GM12874 (cell line): ENCODE results near the gene RGS11.

Experiments used
- TF ChIP-seq, protein P1 (sequence below): IDR thresholded peaks from 2 replicates; pipeline ENCODE4 v1.5.1; 2011; ENCODE audit warnings: low read depth, mild to moderate bottlenecking, control low read depth, low read length, moderate library complexity; ENCODE audit not compliant: insufficient read depth

RGS11 gene

DNA sequence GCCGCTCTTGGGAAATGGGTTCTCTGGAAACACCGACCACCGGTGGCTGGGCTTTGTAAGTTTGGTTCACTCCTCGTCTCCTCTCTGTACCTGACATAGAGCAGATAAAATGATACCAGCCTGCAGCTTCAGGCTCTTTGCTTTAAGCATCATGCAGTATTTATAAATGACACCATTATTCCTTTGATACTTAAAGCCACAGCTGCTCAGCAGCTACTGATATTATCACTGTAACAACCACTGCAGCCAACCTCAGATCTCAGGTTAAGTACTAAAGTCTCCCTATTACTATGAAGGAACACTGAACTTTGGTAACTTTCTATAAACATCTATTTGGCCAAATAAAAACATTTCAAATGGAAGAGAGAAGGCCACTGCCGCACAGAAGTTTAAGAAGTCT, 41.8 kb upstream of the RGS11 start:
- TF ChIP-seq, protein P1, sequence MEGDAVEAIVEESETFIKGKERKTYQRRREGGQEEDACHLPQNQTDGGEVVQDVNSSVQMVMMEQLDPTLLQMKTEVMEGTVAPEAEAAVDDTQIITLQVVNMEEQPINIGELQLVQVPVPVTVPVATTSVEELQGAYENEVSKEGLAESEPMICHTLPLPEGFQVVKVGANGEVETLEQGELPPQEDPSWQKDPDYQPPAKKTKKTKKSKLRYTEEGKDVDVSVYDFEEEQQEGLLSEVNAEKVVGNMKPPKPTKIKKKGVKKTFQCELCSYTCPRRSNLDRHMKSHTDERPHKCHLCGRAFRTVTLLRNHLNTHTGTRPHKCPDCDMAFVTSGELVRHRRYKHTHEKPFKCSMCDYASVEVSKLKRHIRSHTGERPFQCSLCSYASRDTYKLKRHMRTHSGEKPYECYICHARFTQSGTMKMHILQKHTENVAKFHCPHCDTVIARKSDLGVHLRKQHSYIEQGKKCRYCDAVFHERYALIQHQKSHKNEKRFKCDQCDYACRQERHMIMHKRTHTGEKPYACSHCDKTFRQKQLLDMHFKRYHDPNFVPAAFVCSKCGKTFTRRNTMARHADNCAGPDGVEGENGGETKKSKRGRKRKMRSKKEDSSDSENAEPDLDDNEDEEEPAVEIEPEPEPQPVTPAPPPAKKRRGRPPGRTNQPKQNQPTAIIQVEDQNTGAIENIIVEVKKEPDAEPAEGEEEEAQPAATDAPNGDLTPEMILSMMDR = no peak

DNA sequence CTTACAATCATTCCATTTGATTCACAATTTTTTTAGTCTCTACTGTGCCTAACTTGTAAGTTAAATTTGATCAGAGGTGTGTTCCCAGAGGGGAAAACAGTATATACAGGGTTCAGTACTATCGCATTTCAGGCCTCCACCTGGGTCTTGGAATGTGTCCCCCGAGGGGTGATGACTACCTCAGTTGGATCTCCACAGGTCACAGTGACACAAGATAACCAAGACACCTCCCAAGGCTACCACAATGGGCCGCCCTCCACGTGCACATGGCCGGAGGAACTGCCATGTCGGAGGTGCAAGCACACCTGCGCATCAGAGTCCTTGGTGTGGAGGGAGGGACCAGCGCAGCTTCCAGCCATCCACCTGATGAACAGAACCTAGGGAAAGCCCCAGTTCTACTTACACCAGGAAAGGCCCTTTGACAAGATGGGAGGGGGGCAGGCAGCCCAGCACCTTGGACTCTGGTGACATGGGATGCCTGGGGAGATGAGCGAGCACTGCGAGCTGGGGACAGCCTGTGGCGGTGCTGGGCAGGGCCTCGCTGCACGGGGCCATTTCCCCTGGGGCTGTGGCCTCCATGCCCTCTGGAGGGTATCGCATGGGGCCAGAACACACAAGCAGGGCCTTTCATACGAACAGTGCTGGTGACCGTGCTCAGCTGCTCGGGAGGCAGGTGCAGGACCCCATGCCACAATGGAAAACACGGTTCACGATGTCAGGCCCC, 41.2 kb upstream of the RGS11 start:
- TF ChIP-seq, protein P1 = no peak

DNA sequence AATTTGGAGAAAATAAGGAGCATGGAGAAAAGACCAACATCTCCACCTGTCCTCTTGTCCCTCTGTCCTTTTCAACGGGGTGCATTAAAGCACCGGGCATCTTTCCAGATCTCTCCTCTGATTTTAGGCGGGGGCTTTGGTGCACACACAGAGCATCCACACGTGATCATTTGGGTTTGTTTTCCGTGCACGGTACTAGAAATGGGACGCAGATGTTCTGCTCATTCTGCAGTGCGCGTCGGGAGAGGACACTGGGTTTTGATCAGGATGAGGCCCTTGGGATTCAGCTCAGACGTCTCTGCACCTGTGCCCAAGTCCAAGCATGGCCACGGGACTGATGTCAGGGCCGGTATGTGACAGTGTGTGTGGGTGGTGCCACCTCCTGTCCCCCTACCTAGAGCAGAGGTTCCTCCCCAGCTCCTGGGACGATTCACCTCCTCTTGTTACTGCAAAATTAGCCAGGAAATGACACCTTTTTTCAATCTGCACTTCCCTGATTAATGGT, 39.1 kb upstream of the RGS11 start:
- TF ChIP-seq, protein P1 = no peak

DNA sequence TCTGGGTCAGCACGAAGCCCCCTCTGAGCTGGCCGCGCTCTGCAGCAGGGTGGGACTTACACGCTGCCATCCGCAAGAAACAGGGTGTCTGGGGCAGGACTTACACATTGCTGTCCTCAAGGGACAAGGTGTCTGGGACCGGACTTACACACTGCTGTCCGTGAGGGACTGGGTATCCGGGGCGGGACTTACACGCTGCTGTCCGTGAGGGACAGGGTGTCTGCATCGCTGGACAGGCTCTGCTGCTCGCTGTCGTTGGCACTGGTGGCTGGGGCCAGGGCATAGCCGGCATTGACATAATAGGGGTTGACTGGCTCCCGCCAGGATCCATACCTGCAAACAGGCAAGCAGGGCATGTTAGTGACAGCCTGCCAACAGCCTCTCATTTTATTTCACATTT, 38.6 kb upstream of the RGS11 start:
- TF ChIP-seq, protein P1 = no peak

DNA sequence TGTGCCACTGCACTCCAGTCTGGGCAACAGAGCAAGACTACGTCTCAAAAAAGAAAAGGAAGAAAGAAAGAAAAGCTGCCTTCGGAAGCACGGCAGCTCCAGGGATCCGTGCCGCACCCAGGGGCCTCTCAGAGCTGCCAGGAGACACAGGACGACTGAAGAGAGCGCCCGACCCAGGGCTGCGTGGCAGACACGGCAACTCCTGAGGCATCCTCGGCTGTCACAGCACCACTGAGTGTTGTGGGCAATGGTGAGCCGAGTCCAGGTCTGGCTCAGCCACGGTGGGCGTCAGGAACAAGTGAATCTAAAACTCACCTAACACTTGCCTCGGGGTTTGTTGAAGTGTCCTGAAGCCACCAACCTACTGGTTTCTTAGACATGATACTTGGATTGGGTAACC, 36.0 kb upstream of the RGS11 start:
- TF ChIP-seq, protein P1 = no peak

DNA sequence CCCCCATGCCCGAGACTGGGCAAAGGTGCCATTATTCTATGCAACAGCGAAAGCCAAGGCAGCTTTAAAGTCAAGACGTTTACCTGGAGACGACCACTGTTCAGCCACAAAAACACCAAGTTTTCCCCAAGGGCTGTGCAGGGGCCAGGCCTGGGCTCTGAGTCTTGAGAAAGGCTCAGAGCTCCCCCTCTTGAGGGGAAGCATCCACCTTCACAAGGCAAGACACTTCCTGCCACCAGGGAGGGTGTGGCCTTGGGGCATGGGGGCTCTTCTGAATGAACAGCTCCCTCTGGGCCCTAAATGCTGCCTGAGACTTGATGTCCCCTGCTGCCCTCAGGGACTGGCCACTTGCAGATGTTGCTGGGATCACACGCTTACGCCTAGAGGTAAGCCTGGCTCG, 33.7 kb upstream of the RGS11 start:
- TF ChIP-seq, protein P1 = no peak

DNA sequence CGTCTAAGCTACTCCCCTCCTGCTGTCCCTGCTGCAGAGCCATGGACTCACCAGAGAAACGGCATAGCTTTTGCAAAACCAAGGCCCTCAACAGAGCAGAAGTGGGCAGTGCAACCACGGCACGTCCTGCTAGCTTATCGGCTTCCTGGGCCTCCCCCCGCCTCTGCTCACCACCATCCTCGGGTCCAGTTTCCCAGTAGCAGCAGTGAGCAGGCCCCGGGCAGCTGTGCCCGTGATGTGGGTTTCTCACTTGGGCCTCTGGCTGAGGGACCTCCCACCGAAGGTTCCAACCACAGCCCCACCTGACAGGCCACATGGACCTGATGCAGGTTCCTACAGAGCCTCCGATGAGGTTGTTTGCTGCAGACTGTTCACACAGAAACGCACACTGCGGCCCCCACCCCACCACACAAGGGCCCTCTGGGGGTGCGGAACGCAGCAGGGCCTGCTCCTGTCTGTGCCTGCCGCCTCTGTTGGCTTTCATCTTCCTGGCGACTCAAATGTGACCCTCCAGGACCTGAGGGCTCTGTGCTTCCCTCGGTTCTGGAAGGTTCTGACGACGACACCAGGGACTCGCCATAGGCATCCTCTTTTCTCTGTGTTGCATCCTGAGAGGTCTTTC, 32.1 kb upstream of the RGS11 start:
- TF ChIP-seq, protein P1 = no peak
